SU-DHL-6 (cell line): Measurements from ENCODE around the gene ZNF541.

Source experiments
- EZH2phosphoT487 ChIP-seq: fragments of 200-600 bp; sonication (generic), shearing (Covaris generic); conservative IDR thresholded peaks from 2 replicates; pipeline ENCODE4 v1.6.1; 2018; ENCODE audit warnings: mild to moderate bottlenecking, antibody characterized with exemption, low read length, moderate library complexity, mixed read lengths
- TF ChIP-seq, protein P1 (sequence below): fragments of 200-600 bp; sonication (generic); IDR thresholded peaks from one replicate; pipeline ENCODE4 v1.5.1; 2017; ENCODE audit warnings: antibody characterized with exemption, mild to moderate bottlenecking, low read length, moderate library complexity; ENCODE audit not compliant: insufficient read depth, poor library complexity, severe bottlenecking

DNA sequence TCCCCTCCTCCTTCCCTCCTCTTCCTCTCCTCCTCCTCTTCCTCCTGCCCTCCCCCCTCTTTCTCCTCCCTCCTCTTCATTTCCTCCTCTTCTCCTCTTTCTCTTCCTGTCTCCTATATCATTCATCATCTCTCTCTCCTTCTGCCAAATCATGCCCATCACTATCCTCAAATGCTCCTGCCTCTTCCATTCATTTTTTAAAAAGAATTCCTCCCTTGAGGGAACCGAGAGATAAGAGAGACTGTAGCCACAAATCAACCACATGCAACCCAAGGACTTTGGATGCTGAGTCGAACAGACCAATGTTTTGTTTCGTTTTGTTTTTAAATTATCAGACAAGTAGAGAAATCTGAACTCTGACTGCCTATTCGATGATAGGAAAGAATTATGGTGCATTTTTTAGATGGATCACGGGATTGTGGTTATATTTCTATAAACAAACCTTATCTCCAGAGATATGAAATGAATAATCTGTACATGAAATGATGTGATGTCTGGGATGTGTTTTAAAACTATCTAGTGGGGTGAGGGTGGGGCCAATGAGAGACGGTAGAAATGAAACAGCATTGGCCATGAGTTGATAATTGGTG is 9.5 kb upstream of the ZNF541 start:
- TF ChIP-seq, protein P1, sequence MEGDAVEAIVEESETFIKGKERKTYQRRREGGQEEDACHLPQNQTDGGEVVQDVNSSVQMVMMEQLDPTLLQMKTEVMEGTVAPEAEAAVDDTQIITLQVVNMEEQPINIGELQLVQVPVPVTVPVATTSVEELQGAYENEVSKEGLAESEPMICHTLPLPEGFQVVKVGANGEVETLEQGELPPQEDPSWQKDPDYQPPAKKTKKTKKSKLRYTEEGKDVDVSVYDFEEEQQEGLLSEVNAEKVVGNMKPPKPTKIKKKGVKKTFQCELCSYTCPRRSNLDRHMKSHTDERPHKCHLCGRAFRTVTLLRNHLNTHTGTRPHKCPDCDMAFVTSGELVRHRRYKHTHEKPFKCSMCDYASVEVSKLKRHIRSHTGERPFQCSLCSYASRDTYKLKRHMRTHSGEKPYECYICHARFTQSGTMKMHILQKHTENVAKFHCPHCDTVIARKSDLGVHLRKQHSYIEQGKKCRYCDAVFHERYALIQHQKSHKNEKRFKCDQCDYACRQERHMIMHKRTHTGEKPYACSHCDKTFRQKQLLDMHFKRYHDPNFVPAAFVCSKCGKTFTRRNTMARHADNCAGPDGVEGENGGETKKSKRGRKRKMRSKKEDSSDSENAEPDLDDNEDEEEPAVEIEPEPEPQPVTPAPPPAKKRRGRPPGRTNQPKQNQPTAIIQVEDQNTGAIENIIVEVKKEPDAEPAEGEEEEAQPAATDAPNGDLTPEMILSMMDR = no peak
- no peak for TF ChIP-seq EZH2phosphoT487
